Colonic mucosa (tissue), 4 donors: ENCODE results near the gene AUTS2. TPM values are rescaled to one million over a fixed set of nuclear protein-coding genes. Genes with fewer than 3 reads are reported as not detected.

Experiments
- DNase-seq: peaks from one replicate; pipeline ENCODE4 v3.0.0-alpha.2; 2020
- H3K27ac ChIP-seq: fragments of 200-600 bp; one replicate; pipeline ENCODE4 v1.8.0; 2021
- H3K27me3 ChIP-seq: fragments of 200-600 bp; one replicate; pipeline ENCODE4 v1.8.0; 2021
- H3K36me3 ChIP-seq: fragments of 200-600 bp; one replicate; pipeline ENCODE4 v1.8.0; 2021
- H3K4me1 ChIP-seq: fragments of 200-600 bp; one replicate; pipeline ENCODE4 v1.8.0; 2021; ENCODE audit warnings: mild to moderate bottlenecking
- H3K4me3 ChIP-seq: fragments of 200-600 bp; one replicate; pipeline ENCODE4 v1.8.0; 2021
- H3K9ac ChIP-seq, 2 donors: one replicate each; pipeline ENCODE4 v1.7.0; 2013; ENCODE audit warnings: control low read depth in 2 of 2, low read depth in 2 of 2, low read length in 2 of 2
- H3K9me3 ChIP-seq: fragments of 200-600 bp; one replicate; pipeline ENCODE4 v1.8.0; 2021
- CTCF ChIP-seq: fragments of 200-600 bp; IDR thresholded peaks from one replicate; pipeline ENCODE4 v1.8.0; 2022; ENCODE audit warnings: antibody characterized with exemption, mild to moderate bottlenecking
- intact Hi-C: fragments of 100-400 bp; cut with DNase I; formaldehyde crosslinking; loops from one replicate; pipeline ENCODE4 v1.14.1; 2022
- total RNA-seq, 2 donors: library from RNA; stranded (reverse); fragmentation: NEBNext Ultra II Directional in 1 of 2; extraction: Animal tissue kit (Norgen Biotek cat#: 25700) in 1 of 2; gene quantifications; one replicate each; pipeline ENCODE4 v1.2.1, GENCODE V29; 2021
- donor health status: healthy.
- donor health status: DM: no; HTN: no; CAD: no.
- donor health status: DM: no; HTN: no; CAD: no.

The AUTS2 gene
- total RNA-seq, 2 donors from 2014 or later, result 39.8 to 42.3 TPM

GRCh38 chr7:70497793-70498192, 899.5 kb downstream of the AUTS2 start:
- TF ChIP-seq CTCF, result no peak
- Histone ChIP-seq H3K4me1 (no peaks in the 10 kb centered on the region), H3K4me3 (no peak overlapping the region), H3K9me3 (no peaks in the 10 kb centered on the region), H3K9ac (no peak overlapping the region), H3K27ac (no peak overlapping the region), H3K27me3 (no peaks in the 10 kb centered on the region), H3K36me3 (no peaks in the 10 kb centered on the region)
- intact Hi-C loops, result no loop called here
- no peak for DNase-seq

- Histone ChIP-seq H3K4me1 (no peaks in the 10 kb centered on the region), H3K9ac (no peak overlapping the region), H3K4me3 (no peak overlapping the region), H3K36me3 (no peaks in the 10 kb centered on the region), H3K27ac (no peak overlapping the region), H3K9me3 (no peaks in the 10 kb centered on the region), H3K27me3 (no peaks in the 10 kb centered on the region)
- no peak for DNase-seq
- TF ChIP-seq CTCF, result no peak
- intact Hi-C loops, result no loop called here
Observed at GRCh38 chr7:70498232-70498992, 900.1 kb downstream of the AUTS2 start.

GRCh38 chr7:70500261-70500660, 902.0 kb downstream of the AUTS2 start:
- no peak for DNase-seq

GRCh38 chr7:70502117-70502863, 904.0 kb downstream of the AUTS2 start:
- Histone ChIP-seq H3K36me3 (no peaks in the 10 kb centered on the region), H3K4me1 (no peaks in the 10 kb centered on the region), H3K27ac (no peak overlapping the region), H3K27me3 (no peaks in the 10 kb centered on the region), H3K9ac (no peak overlapping the region), H3K9me3 (no peaks in the 10 kb centered on the region), H3K4me3 (no peak overlapping the region)
- no peak for TF ChIP-seq CTCF
- intact Hi-C loops, result no loop called here
- no peak for DNase-seq

More at GRCh38 chr7:70500261-70500660, 902.0 kb downstream of the AUTS2 start:
- H3K4me3 ChIP-seq, result no peak overlapping the region
- H3K27ac ChIP-seq, result no peak overlapping the region
- intact Hi-C loops, result no loop called here
- no peaks in the 10 kb centered on the region for H3K27me3 ChIP-seq
- no peaks in the 10 kb centered on the region for H3K36me3 ChIP-seq
- TF ChIP-seq CTCF, result no peak
- no peaks in the 10 kb centered on the region for H3K4me1 ChIP-seq
- H3K9me3 ChIP-seq, result no peaks in the 10 kb centered on the region
- no peak overlapping the region for H3K9ac ChIP-seq

- H3K27ac ChIP-seq, result no peak overlapping the region
- H3K4me1 ChIP-seq, result no peaks in the 10 kb centered on the region
- no peak overlapping the region for H3K4me3 ChIP-seq
- intact Hi-C loops, result no loop called here
- TF ChIP-seq CTCF, result no peak
- H3K36me3 ChIP-seq, result no peaks in the 10 kb centered on the region
- no peaks in the 10 kb centered on the region for H3K27me3 ChIP-seq
- no peak for DNase-seq
- no peaks in the 10 kb centered on the region for H3K9me3 ChIP-seq
- no peak overlapping the region for H3K9ac ChIP-seq
Observed at GRCh38 chr7:70504254-70504653, 906.0 kb downstream of the AUTS2 start.
